ENCODE data around the gene ABCA13.

The ABCA13 gene

GRCh38 chr7:48667407-48667806, 496.1 kb downstream of the ABCA13 start:
- no peak for DNase-seq

GRCh38 chr7:48671656-48672055, 500.4 kb downstream of the ABCA13 start:
- DNase-seq: no peak

GRCh38 chr7:48681006-48681405, 509.7 kb downstream of the ABCA13 start:
- DNase-seq: no peak

- DNase-seq: no peak
Observed at GRCh38 chr7:48691788-48692187, 520.5 kb downstream of the ABCA13 start.

Data from activated CD4-positive, alpha-beta T cell treated with anti-CD3 and anti-CD28 coated beads for 48 hours (primary cell).